ENCODE data around the gene LRAT. TPM values are rescaled to one million over a fixed set of nuclear protein-coding genes. Genes with fewer than 3 reads are reported as not detected.

LRAT gene
- total and polyA plus RNA-seq, 2 of the 8 experiments (the other 6 are each of a cell fraction or from before 2014, with no cell fraction given) = 4.3 to 10.3 TPM

DNA sequence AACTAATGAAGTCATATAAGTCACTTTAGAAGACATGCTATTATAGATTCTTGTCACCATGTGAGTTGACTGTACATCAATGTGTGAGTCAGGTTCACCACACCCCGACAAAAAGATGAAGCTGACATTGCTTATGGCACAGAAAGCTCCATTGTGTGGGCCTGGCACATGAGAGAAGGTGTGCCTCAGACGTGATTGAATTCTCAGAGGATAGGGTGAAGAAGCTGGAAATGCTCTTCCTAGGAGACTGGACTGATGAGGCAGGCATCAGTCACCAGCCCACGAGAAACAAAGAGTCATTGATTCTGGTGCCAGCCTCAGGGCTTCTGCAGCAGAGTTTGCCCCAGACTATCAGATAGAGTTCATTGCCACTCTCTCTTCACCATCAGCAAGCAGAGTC lies 35.9 kb upstream of the LRAT start:
- Histone ChIP-seq H3K4ac (replicated peaks; ENCODE audit: insufficient read length, low read depth, low read length) (no peak overlapping the region), H3K4me3 (ENCODE audit: extremely low read depth in 1 of 4, insufficient read depth in 2 of 4, low read depth in 3 of 4, low read length in 4 of 4) (no peak overlapping the region), H3K4me1 (replicated peaks in 1 of 4; ENCODE audit: control insufficient read depth in 3 of 4, insufficient read depth in 4 of 4, low read length in 3 of 4) (peaks cover 0 to 5% (median 2%) of the 10 kb centered on the region in 4 experiments; a peak in 2 of 7 replicates), H4K8ac (ENCODE audit: extremely low read depth, insufficient read depth, low read length) (no peak overlapping the region), H2BK5ac (ENCODE audit: low read depth, low read length) (no peak overlapping the region), H3K79me2 (ENCODE audit: control insufficient read depth in 1 of 2, insufficient read depth in 2 of 2, low read length in 2 of 2) (no peaks in the 10 kb centered on the region), H2AK5ac (ENCODE audit: low read depth, low read length) (no peak overlapping the region), H3K27me3 (replicated peaks in 1 of 4; ENCODE audit: control insufficient read depth in 3 of 4, extremely low read depth in 1 of 4, insufficient read depth in 3 of 4, low read length in 3 of 4) (no peaks in the 10 kb centered on the region), H3K9ac (replicated peaks in 1 of 4; ENCODE audit: extremely low read depth in 1 of 4, low read depth in 3 of 4, low read length in 3 of 4) (no peak overlapping the region), H3K23ac (ENCODE audit: insufficient read length) (no peak overlapping the region), H4K91ac (replicated peaks; ENCODE audit: insufficient read length, low read length) (no peak overlapping the region), H3K56ac (replicated peaks; ENCODE audit: insufficient read length, low read depth, low read length) (no peak overlapping the region), H2AFZ (ENCODE audit: low read length) (no peak overlapping the region), H3K14ac (ENCODE audit: insufficient read length) (no peak overlapping the region), H2BK20ac (ENCODE audit: low read length) (no peak overlapping the region), H3K18ac (ENCODE audit: extremely low read depth, low read length) (no peak overlapping the region), H3K23me2 (ENCODE audit: low read depth, low read length) (no peaks in the 10 kb centered on the region), H3K27ac (ENCODE audit: low read depth, low read length) (no peak overlapping the region), H3K79me1 (ENCODE audit: low read depth, low read length) (no peaks in the 10 kb centered on the region), H2BK12ac (ENCODE audit: low read depth, low read length) (peak overlapping the region; percentile 60; the same call in 1 of the 2 replicates), H3K36me3 (ENCODE audit: control insufficient read depth in 2 of 4, insufficient read depth in 4 of 4, low read length in 3 of 4) (no peaks in the 10 kb centered on the region), H4K5ac (ENCODE audit: insufficient read length, low read depth, low read length) (no peak overlapping the region), H4K20me1 (replicated peaks in 1 of 2; ENCODE audit: control insufficient read depth in 1 of 2, insufficient read depth in 2 of 2, low read length in 2 of 2) (no peaks in the 10 kb centered on the region), H2BK15ac (ENCODE audit: low read length) (no peak overlapping the region), H2BK120ac (replicated peaks; ENCODE audit: low read depth, low read length) (no peak overlapping the region), H3K9me3 (ENCODE audit: insufficient read depth in 2 of 2, low read depth in 1 of 2, low read length in 1 of 2) (no peaks in the 10 kb centered on the region), H3K4me2 (ENCODE audit: insufficient read depth in 1 of 2, low read depth in 2 of 2, low read length in 2 of 2) (no peak overlapping the region)
- DNase-seq (ENCODE audit: low read depth in 1 of 2, low spot score in 2 of 2) (no peak), FAIRE-seq (no peak)
- 79% methylated on average over 3 of the region's 3 CpGs; no CpG with 5 or more reads in 1 of the 2 experiments for WGBS, 2 experiments (ENCODE audit: extremely low coverage in 1 of 2, insufficient coverage in 1 of 2, insufficient read length in 1 of 2, insufficient replicate concordance in 2 of 2, low coverage in 1 of 2, low lambda C conversion rate in 2 of 2, missing lambda C conversion rate in 1 of 2)
- ChIA-PET CTCF (ENCODE audit: partially characterized antibody) (interaction anchor here (0.9 to 1.5 kb wide), 4 partner anchors 13 to 65 kb away, joined by 3 to 4 read pairs (median 3); no protein-coding TSS in a partner anchor), POLR2A (ENCODE audit: partially characterized antibody) (no interaction called here)
- TF ChIP-seq RXRA (IDR thresholded peaks at IDR 0.05; ENCODE audit: insufficient read depth, low read depth, low read length) = no peak
- no peak for TF ChIP-seq CREB1 (IDR thresholded peaks at IDR 0.05)
- no peak for TF ChIP-seq RFX5 (IDR thresholded peaks at IDR 0.05; ENCODE audit: borderline replicate concordance, low read depth, low read length)
- TF ChIP-seq SIN3A (conservative IDR thresholded peaks at IDR 0.05 in 1 of 2, IDR thresholded peaks at IDR 0.05 in 1 of 2; ENCODE audit: low read depth in 1 of 2, low read length in 2 of 2) = no peak
- TF ChIP-seq HDAC2 (IDR thresholded peaks at IDR 0.05; ENCODE audit: borderline replicate concordance in 1 of 2, low read depth in 2 of 2, low read length in 2 of 2) = no peak
- TF ChIP-seq CEBPB (IDR thresholded peaks at IDR 0.05; ENCODE audit: low read depth, low read length) = no peak
- no peak for TF ChIP-seq SIRT6 (IDR thresholded peaks at IDR 0.05; ENCODE audit: low read length)
- TF ChIP-seq TAF7 (optimal IDR thresholded peaks at IDR 0.05; ENCODE audit: borderline replicate concordance, low read depth, low read length) = no peak
- TF ChIP-seq, protein P1, sequence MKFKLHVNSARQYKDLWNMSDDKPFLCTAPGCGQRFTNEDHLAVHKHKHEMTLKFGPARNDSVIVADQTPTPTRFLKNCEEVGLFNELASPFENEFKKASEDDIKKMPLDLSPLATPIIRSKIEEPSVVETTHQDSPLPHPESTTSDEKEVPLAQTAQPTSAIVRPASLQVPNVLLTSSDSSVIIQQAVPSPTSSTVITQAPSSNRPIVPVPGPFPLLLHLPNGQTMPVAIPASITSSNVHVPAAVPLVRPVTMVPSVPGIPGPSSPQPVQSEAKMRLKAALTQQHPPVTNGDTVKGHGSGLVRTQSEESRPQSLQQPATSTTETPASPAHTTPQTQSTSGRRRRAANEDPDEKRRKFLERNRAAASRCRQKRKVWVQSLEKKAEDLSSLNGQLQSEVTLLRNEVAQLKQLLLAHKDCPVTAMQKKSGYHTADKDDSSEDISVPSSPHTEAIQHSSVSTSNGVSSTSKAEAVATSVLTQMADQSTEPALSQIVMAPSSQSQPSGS (IDR thresholded peaks at IDR 0.05; ENCODE audit: low read length) = no peak
- TF ChIP-seq SRF (IDR thresholded peaks at IDR 0.05; ENCODE audit: low read depth, low read length) = no peak
- TF ChIP-seq, protein P2, sequence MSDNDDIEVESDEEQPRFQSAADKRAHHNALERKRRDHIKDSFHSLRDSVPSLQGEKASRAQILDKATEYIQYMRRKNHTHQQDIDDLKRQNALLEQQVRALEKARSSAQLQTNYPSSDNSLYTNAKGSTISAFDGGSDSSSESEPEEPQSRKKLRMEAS (IDR thresholded peaks at IDR 0.05) = no peak
- no peak for TF ChIP-seq CHD2 (IDR thresholded peaks at IDR 0.05; ENCODE audit: low read length)
- no peak for TF ChIP-seq KDM5A (IDR thresholded peaks at IDR 0.05; ENCODE audit: low read length)
